Esophagus (tissue), 2 donors: ENCODE results near the gene RABL3. TPM values are rescaled to one million over a fixed set of nuclear protein-coding genes. Genes with fewer than 3 reads are reported as not detected.
"Not testable (repeated sequence)": the region's sequence is repeated elsewhere in the genome, so short reads cannot be mapped to it uniquely, and the experiment has no call there.

Experiments used
- H3K27ac ChIP-seq, 2 donors: one replicate each; pipeline ENCODE4 v1.5.1; 2013; ENCODE audit warnings: low read depth in 2 of 2, mild to moderate bottlenecking in 2 of 2, inconsistent platforms in 1 of 2, low read length in 1 of 2, moderate library complexity in 1 of 2
- H3K27me3 ChIP-seq, 2 donors: one replicate each; pipeline ENCODE4 v1.6.1; 2013; ENCODE audit warnings: low read length in 2 of 2, control low read depth in 1 of 2, mild to moderate bottlenecking in 1 of 2; ENCODE audit not compliant: insufficient read depth in 2 of 2, control insufficient read depth in 1 of 2
- H3K36me3 ChIP-seq, 2 donors: one replicate each; pipeline ENCODE4 v1.6.1; 2013; ENCODE audit warnings: low read length in 1 of 2; ENCODE audit not compliant: control insufficient read depth in 2 of 2, insufficient read depth in 2 of 2
- H3K4me1 ChIP-seq, 2 donors: one replicate each; pipeline ENCODE4 v1.6.1; 2013; ENCODE audit warnings: low read length in 1 of 2; ENCODE audit not compliant: control insufficient read depth in 2 of 2, insufficient read depth in 2 of 2
- H3K4me3 ChIP-seq, 2 donors: one replicate each; pipeline ENCODE4 v1.5.1; 2013; ENCODE audit warnings: low read length in 2 of 2, mild to moderate bottlenecking in 2 of 2, low read depth in 1 of 2, moderate library complexity in 1 of 2
- H3K9me3 ChIP-seq, 2 donors: one replicate each; pipeline ENCODE4 v1.6.1; 2013; ENCODE audit warnings: mild to moderate bottlenecking in 2 of 2, low read depth in 1 of 2, low read length in 1 of 2, moderate library complexity in 1 of 2; ENCODE audit not compliant: control insufficient read depth in 2 of 2, insufficient read depth in 1 of 2
- WGBS, 2 donors: extraction: QIAGEN DNeasy Blood & Tissue Kit; methylation state at CpG; one replicate each; pipeline ENCODE4 v1.1.7; 2013; 5-methylcytosine and 5-hydroxymethylcytosine counted together
- polyA plus RNA-seq, 2 donors: library from polyadenylated mRNA; stranded (reverse); fragments of 200-250 nt; gene quantifications; one replicate each; pipeline ENCODE4 v1.2.3, GENCODE V29; 2013
- donor health status: healthy with polysubstance abuse.
- donor health status: Bipolar disorder and iron deficiency.

Gene RABL3
- polyA plus RNA-seq, 2 donors, result 2.8 to 8.2 TPM

DNA sequence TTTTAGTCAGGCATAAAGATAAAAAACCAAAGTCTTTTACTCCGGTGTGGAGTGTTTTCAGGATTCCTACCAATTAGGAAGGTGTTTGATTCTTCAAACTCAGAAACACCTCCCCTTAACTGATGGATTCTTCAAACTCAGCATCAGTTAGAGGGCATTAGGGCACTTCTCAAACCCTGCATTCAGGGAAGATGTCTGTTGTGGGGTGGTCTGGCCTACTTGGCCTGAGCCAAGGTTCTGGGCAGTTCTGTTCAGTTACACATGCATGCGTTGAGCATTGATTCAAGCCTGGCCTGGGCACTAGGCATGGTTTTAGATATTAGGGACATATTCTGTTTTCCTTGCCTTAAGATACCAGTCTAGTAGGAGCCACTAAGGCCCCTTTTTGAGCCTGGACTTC lies 61.3 kb downstream of the RABL3 start:
- Histone ChIP-seq H3K4me1 (no peaks in the 10 kb centered on the region), H3K4me3 (no peak overlapping the region), H3K27ac (no peak overlapping the region), H3K36me3 (no peaks in the 10 kb centered on the region), H3K9me3 (no peaks in the 10 kb centered on the region), H3K27me3 (no peaks in the 10 kb centered on the region)
- 48 to 96% methylated on average over 2 of the region's 2 CpGs for WGBS, 2 donors

GRCh38 chr3:120680193-120680894 lies 62.0 kb downstream of the RABL3 start:
- Histone ChIP-seq H3K36me3 (no peaks in the 10 kb centered on the region), H3K4me1 (no peaks in the 10 kb centered on the region), H3K27me3 (no peaks in the 10 kb centered on the region), H3K9me3 (no peaks in the 10 kb centered on the region), H3K27ac (no peak overlapping the region), H3K4me3 (no peak overlapping the region)
- 88 to 95% methylated on average over 3 of the region's 3 CpGs for WGBS, 2 donors

DNA sequence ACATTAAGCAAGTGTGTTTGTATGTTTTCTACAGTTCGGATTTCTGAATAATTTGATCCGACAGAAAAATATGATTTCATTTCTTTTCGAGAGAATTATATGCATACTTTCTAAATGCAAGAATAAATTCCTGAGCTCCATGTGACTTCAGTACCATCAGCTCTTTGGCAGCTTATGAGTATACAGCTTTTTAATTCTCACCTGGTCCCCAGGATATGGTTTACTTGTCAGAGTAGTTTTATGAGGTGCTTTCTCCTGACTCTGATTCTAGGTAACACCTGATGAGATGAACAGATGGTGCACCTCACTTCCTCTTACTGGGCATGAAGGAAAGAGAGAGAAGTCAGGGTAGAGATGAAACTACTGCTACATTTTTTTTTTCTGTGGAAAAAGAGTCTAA lies 63.3 kb downstream of the RABL3 start:
- Histone ChIP-seq H3K4me3 (no peak overlapping the region), H3K27me3 (no peaks in the 10 kb centered on the region), H3K27ac (no peak overlapping the region), H3K4me1 (no peaks in the 10 kb centered on the region), H3K9me3 (no peaks in the 10 kb centered on the region), H3K36me3 (no peaks in the 10 kb centered on the region)
- WGBS, 2 donors, result 29 to 31% methylated on average over 3 of the region's 3 CpGs

- Histone ChIP-seq H3K27me3 (no peaks in the 10 kb centered on the region), H3K4me1 (no peaks in the 10 kb centered on the region), H3K9me3 (no peaks in the 10 kb centered on the region), H3K4me3 (no peak overlapping the region), H3K27ac (peak overlapping the region; percentile 7 to 13), H3K36me3 (no peaks in the 10 kb centered on the region)
- 7 to 10% methylated on average over 6 of the region's 6 CpGs for WGBS, 2 donors
Observed at GRCh38 chr3:120678331-120678947, 63.9 kb downstream of the RABL3 start.

GRCh38 chr3:120677193-120677592 lies 65.1 kb downstream of the RABL3 start:
- not testable (repeated sequence) for H3K36me3 ChIP-seq, H3K4me3 ChIP-seq, H3K27ac ChIP-seq, H3K4me1 ChIP-seq, H3K27me3 ChIP-seq, H3K9me3 ChIP-seq
- 93 to 94% methylated on average over 7 of the region's 7 CpGs for WGBS, 2 donors

- Histone ChIP-seq H3K4me1 (no peaks in the 10 kb centered on the region), H3K9me3 (no peaks in the 10 kb centered on the region), H3K27ac (no peak overlapping the region), H3K27me3 (no peaks in the 10 kb centered on the region), H3K36me3 (no peaks in the 10 kb centered on the region), H3K4me3 (no peak overlapping the region)
- 24 to 35% methylated on average over 2 of the region's 2 CpGs for WGBS, 2 donors
Observed at GRCh38 chr3:120673116-120673515, 69.2 kb downstream of the RABL3 start.

- Histone ChIP-seq H3K4me1 (no peaks in the 10 kb centered on the region), H3K36me3 (no peaks in the 10 kb centered on the region), H3K27ac (no peak overlapping the region), H3K27me3 (no peaks in the 10 kb centered on the region), H3K9me3 (no peaks in the 10 kb centered on the region), H3K4me3 (no peak overlapping the region)
- WGBS, 2 donors, result 80 to 83% methylated on average over 2 of the region's 2 CpGs
Observed at GRCh38 chr3:120670576-120670975, 71.7 kb downstream of the RABL3 start.

GRCh38 chr3:120664926-120665325 lies 77.4 kb downstream of the RABL3 start:
- H3K27ac ChIP-seq, result no peak overlapping the region
- no peaks in the 10 kb centered on the region for H3K9me3 ChIP-seq
- no peaks in the 10 kb centered on the region for H3K36me3 ChIP-seq
- H3K4me1 ChIP-seq, result no peaks in the 10 kb centered on the region
- H3K4me3 ChIP-seq, result no peak overlapping the region
- H3K27me3 ChIP-seq, result peaks cover 0 to 2% of the 10 kb centered on the region in 2 donors

GRCh38 chr3:120661945-120662344 lies 80.4 kb downstream of the RABL3 start:
- Histone ChIP-seq H3K27me3 (peaks cover 0 to 2% of the 10 kb centered on the region in 2 donors), H3K4me3 (no peak overlapping the region), H3K9me3 (no peaks in the 10 kb centered on the region), H3K4me1 (no peaks in the 10 kb centered on the region), H3K27ac (no peak overlapping the region), H3K36me3 (no peaks in the 10 kb centered on the region)
- WGBS, 2 donors, result 59 to 64% methylated on average over 5 of the region's 5 CpGs
